BJ (cell line): ENCODE data around the gene SMAD6. TPM values are rescaled to one million over a fixed set of nuclear protein-coding genes. Genes with fewer than 3 reads are reported as not detected.
A peak's percentile ranks its signal among the peaks of the same experiment; 100 is the strongest.

ENCODE experiments used
- CTCF ChIA-PET: fragments of 350-600 bp; formaldehyde crosslinking; extraction: SDS; loops from one replicate; lab custom pipeline; 2021; ENCODE audit warnings: antibody characterized with exemption, inconsistent platforms; lab: Yijun Ruan, JAX
- POLR2A ChIA-PET: fragments of 300-600 bp; sonication (Branson Sonifier 250); formaldehyde crosslinking; extraction: SDS; loops from one replicate; lab custom pipeline; 2021; ENCODE audit warnings: antibody characterized with exemption; lab: Charles Lee
- DNase-seq: peaks from one replicate; pipeline ENCODE4 v3.0.0-alpha.2; 2011; ENCODE audit warnings: low read depth
- H3K27me3 ChIP-seq: 2 replicates; pipeline ENCODE4 v1.6.0; 2011; ENCODE audit warnings: low read length; ENCODE audit not compliant: control insufficient read depth, insufficient read depth
- H3K36me3 ChIP-seq: 2 replicates; pipeline ENCODE4 v1.5.1; 2011; ENCODE audit warnings: low read length; ENCODE audit not compliant: control insufficient read depth, insufficient read depth
- H3K4me3 ChIP-seq: 2 replicates; pipeline ENCODE4 v1.5.1; 2011; ENCODE audit warnings: low read depth, mild to moderate bottlenecking, control low read depth, low read length
- polyA plus RNA-seq: library from polyadenylated mRNA; depleted of rRNA; stranded (reverse); fragments of >200 nt; gene quantifications from 2 replicates; pipeline ENCODE4 v1.2.3, GENCODE V29; 2011
- TF ChIP-seq, protein P1 (sequence below): IDR thresholded peaks from 2 replicates; pipeline ENCODE4 v1.5.1; 2011; ENCODE audit warnings: low read depth, mild to moderate bottlenecking, control low read depth, inconsistent platforms, low read length, moderate library complexity; ENCODE audit not compliant: insufficient read depth

Gene SMAD6
- polyA plus RNA-seq, 1 experiment: 3.8 TPM

DNA sequence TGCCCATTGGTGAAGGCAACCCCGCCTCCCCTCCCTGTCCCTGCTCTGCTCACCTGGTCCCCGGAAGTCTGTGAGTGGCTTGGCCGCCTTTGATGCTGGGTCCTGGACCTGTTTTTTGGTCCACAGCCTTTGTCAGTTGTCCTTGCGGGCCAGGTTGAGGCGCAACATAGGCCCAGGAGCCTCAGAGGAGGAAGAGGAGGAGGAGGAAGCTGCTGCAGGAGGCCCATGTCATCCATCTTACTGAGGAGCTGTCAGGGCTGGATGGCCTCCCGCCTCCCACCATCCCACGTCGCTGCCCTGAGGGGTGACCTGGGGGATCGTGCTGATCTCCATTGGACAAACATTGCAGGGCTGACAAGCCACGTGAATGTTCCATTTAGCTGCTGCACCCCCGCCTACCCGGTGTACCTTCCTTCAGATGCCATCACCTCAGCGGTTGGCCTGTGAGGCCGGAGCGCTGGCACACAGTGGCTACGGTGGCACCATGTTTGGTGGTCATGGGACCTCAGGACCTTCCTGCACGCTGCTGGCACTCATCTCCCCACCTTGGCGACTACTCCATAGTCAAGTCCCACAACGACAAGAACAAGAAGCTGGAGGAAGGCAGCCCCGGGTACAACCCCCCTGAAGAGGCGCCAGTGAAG lies 106.3 kb downstream of the SMAD6 start:
- Histone ChIP-seq H3K4me3 (no peak overlapping the region), H3K27me3 (no peaks in the 10 kb centered on the region), H3K36me3 (no peaks in the 10 kb centered on the region)
- no peak for DNase-seq
- ChIA-PET CTCF (no interaction called here), POLR2A (no interaction called here)
- TF ChIP-seq, protein P1, sequence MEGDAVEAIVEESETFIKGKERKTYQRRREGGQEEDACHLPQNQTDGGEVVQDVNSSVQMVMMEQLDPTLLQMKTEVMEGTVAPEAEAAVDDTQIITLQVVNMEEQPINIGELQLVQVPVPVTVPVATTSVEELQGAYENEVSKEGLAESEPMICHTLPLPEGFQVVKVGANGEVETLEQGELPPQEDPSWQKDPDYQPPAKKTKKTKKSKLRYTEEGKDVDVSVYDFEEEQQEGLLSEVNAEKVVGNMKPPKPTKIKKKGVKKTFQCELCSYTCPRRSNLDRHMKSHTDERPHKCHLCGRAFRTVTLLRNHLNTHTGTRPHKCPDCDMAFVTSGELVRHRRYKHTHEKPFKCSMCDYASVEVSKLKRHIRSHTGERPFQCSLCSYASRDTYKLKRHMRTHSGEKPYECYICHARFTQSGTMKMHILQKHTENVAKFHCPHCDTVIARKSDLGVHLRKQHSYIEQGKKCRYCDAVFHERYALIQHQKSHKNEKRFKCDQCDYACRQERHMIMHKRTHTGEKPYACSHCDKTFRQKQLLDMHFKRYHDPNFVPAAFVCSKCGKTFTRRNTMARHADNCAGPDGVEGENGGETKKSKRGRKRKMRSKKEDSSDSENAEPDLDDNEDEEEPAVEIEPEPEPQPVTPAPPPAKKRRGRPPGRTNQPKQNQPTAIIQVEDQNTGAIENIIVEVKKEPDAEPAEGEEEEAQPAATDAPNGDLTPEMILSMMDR: no peak

DNA sequence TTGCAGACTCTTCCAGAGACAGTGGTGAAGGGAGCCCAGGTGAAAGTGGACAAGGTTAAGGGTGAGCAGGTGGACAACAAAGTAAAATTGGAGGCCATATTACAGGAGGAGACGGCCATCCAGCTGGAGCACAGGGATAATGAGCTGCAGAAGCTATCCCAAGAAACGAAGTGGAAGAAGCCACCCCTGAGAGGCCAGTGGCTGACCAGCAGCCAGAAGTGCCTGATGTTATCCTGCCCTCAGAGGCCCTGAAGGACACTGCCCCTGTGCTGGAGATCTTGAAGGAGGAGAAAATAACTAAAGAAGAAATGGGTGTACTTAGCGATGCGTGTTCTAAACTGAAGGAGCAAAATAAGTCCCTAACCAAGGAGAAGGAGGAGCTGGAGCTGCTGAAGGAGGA lies 107.6 kb downstream of the SMAD6 start:
- TF ChIP-seq, protein P1: no peak
- DNase-seq: no peak
- POLR2A ChIA-PET: no interaction called here
- no peaks in the 10 kb centered on the region for H3K36me3 ChIP-seq
- no peaks in the 10 kb centered on the region for H3K27me3 ChIP-seq
- CTCF ChIA-PET: interaction anchor here (1.0 to 1.7 kb wide), 2 partner anchors 41 to 42 kb away, joined by 3 to 7 read pairs; no protein-coding TSS in a partner anchor
- H3K4me3 ChIP-seq: no peak overlapping the region

DNA sequence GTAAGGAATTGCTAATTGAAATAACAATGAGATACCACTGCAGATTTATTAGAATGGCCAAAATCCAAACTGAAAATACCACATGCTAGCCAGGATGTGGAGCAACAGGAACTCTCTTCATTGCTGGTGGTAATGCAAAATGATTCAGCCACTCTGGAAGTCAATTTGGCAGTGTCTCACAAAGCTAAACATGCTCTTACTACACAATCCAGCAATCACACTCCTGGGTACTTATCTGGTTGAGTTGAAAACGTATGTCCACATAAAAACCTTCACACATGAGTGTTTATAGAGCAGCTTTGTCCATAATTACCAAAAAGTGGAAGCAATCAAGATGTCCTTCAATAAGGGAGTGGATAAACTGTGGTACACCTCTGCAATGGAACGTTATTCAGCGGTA lies 113.3 kb downstream of the SMAD6 start:
- no peaks in the 10 kb centered on the region for H3K36me3 ChIP-seq
- TF ChIP-seq, protein P1: no peak
- no peaks in the 10 kb centered on the region for H3K27me3 ChIP-seq
- CTCF ChIA-PET: interaction anchor here (0.9 to 1.5 kb wide), 3 partner anchors 8 to 110 kb away, joined by 3 to 5 read pairs (median 4); no protein-coding TSS in a partner anchor
- peak; percentile 79 for DNase-seq
- no peak overlapping the region for H3K4me3 ChIP-seq
- POLR2A ChIA-PET: no interaction called here

DNA sequence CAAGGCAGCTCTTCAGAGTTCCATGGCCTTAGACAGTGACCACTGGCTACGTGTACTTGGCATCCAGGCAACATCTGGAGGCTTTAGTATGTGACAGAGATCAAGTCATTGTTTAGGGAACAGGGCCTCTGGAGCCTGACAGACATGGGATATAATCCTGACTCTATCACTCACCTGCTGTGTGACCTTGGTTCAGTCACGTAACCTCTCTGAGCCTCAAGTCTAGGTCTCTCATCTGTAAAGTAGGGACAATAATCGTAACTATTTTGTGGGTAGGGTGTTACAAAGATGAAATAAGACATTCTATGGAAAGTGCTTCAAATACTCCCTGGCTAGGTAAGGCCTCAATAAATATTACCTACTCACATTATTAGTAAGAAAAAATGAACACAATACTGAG lies 114.2 kb downstream of the SMAD6 start:
- ChIA-PET CTCF (interaction anchor here (2.9 kb wide), 1 partner anchor 35 kb away, joined by 9 read pairs; no protein-coding TSS in a partner anchor), POLR2A (no interaction called here)
- H3K27me3 ChIP-seq: no peaks in the 10 kb centered on the region
- no peak overlapping the region for H3K4me3 ChIP-seq
- DNase-seq: no peak
- TF ChIP-seq, protein P1: no peak
- no peaks in the 10 kb centered on the region for H3K36me3 ChIP-seq

DNA sequence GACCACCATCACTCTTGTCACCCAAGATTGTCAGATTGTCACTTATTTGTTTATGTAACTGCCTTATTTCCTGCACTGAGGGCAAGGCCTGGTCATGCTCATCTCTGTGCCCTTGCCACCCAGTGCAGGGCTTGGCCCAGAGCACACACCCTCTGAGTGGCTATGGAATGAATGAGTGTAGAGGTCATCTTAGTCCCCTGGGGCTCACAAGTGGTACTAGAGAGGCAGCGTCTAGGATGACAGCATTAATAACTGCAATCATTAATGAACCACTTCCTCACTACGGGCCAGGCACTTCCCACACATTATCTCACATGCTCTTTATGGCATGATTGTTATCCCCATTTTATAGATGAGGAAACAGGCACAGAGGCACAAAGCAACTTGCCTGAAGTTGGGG lies 117.0 kb downstream of the SMAD6 start:
- ChIA-PET CTCF (interaction anchor here (1.0 kb wide), 1 partner anchor 18 kb away, joined by 3 read pairs; no protein-coding TSS in a partner anchor), POLR2A (no interaction called here)
- H3K4me3 ChIP-seq: no peak overlapping the region
- DNase-seq: no peak
- no peaks in the 10 kb centered on the region for H3K27me3 ChIP-seq
- TF ChIP-seq, protein P1: no peak
- no peaks in the 10 kb centered on the region for H3K36me3 ChIP-seq
